Dedifferentiated amniotic fluid mesenchymal stem cell (primary cell): Measurements from ENCODE around the gene SORCS2.

Experiments
- DNase-seq: peaks from one replicate; pipeline ENCODE4 v3.0.0-alpha.2; 2016; ENCODE audit errors: extremely low spot score

Gene SORCS2

GRCh38 chr4:7689773-7690693, 497.7 kb downstream of the SORCS2 start:
- DNase-seq, result no peak

- no peak for DNase-seq
Measured at GRCh38 chr4:7691061-7691460, 498.7 kb downstream of the SORCS2 start.

- no peak for DNase-seq
Measured at GRCh38 chr4:7691982-7692381, 499.6 kb downstream of the SORCS2 start.

GRCh38 chr4:7692451-7693236, 500.3 kb downstream of the SORCS2 start:
- no peak for DNase-seq

GRCh38 chr4:7693237-7693608, 500.9 kb downstream of the SORCS2 start:
- DNase-seq, result no peak

GRCh38 chr4:7693711-7694110, 501.4 kb downstream of the SORCS2 start:
- no peak for DNase-seq

GRCh38 chr4:7694324-7694723, 502.0 kb downstream of the SORCS2 start:
- DNase-seq, result no peak

GRCh38 chr4:7697343-7697742, 505.0 kb downstream of the SORCS2 start:
- no peak for DNase-seq

- no peak for DNase-seq
Measured at GRCh38 chr4:7697821-7698220, 505.5 kb downstream of the SORCS2 start.

GRCh38 chr4:7698584-7698983, 506.2 kb downstream of the SORCS2 start:
- no peak for DNase-seq

GRCh38 chr4:7699031-7699430, 506.7 kb downstream of the SORCS2 start:
- peak; percentile 51 for DNase-seq

- DNase-seq, result no peak
Measured at GRCh38 chr4:7699825-7700224, 507.5 kb downstream of the SORCS2 start.

GRCh38 chr4:7700665-7701064, 508.3 kb downstream of the SORCS2 start:
- no peak for DNase-seq

- no peak for DNase-seq
Measured at GRCh38 chr4:7701866-7702649, 509.7 kb downstream of the SORCS2 start.

- no peak for DNase-seq
Measured at GRCh38 chr4:7703688-7704087, 511.4 kb downstream of the SORCS2 start.

- no peak for DNase-seq
Measured at GRCh38 chr4:7704091-7704490, 511.8 kb downstream of the SORCS2 start.

GRCh38 chr4:7704625-7705024, 512.3 kb downstream of the SORCS2 start:
- DNase-seq, result no peak

GRCh38 chr4:7705062-7705461, 512.7 kb downstream of the SORCS2 start:
- DNase-seq, result no peak

- no peak for DNase-seq
Measured at GRCh38 chr4:7705593-7705992, 513.3 kb downstream of the SORCS2 start.

- no peak for DNase-seq
Measured at GRCh38 chr4:7708238-7708637, 515.9 kb downstream of the SORCS2 start.

- DNase-seq, result no peak
Measured at GRCh38 chr4:7708981-7709380, 516.6 kb downstream of the SORCS2 start.

- no peak for DNase-seq
Measured at GRCh38 chr4:7709431-7709830, 517.1 kb downstream of the SORCS2 start.
